ENCODE data around the gene FAM216A.

The FAM216A gene

DNA sequence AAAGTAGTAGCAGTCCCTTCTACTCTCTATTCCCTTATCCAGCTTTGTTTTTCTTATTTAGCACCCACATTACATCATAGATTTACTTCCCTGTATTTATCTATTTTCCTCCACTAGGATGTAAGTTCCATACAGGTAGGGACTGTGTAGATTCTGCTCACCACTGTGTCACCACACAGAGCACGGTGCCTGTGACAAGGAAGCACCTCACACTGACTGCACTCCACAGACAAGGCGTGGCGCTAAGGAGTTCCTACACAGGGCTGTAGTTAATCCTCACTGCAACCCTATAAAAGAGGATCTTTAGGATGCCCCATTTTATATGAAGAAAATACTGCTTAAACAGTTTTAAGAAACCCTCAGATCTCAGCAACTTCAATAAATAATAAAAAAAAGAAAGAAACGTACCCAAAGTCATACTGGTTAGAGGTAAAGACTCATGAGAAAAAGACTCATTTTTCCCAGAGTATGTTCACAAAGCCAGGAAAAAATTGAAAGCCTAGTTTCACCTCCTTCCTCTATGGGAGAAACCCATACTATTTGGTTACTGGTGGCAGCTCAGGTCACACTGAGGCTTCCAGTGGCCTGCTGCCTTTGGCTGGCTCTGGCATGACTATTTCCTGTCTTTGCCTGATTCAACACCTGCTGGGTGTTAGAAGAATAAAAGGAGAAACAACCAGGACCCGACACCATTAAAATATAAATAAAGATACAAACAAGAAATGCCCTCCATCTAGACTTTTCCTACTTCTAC lies 70.4 kb downstream of the FAM216A start:
- Histone ChIP-seq H3K4me1 (ENCODE audit: control insufficient read depth, insufficient read depth, low read length) (no peaks in the 10 kb centered on the region), H3K36me3 (ENCODE audit: control insufficient read depth, insufficient read depth, low read length) (peaks cover 2% of the 10 kb centered on the region; the same call in 1 of the 2 replicates), H3K27me3 (ENCODE audit: control insufficient read depth, insufficient read depth, low read length) (no peaks in the 10 kb centered on the region), H3K9me3 (ENCODE audit: control insufficient read depth, insufficient read depth, low read length) (no peaks in the 10 kb centered on the region), H3K27ac (ENCODE audit: low read length) (no peak overlapping the region), H3K4me3 (ENCODE audit: low read length) (no peak overlapping the region)
- no peak for DNase-seq (ENCODE audit: low read depth, low spot score)
- WGBS (ENCODE audit: insufficient coverage, insufficient read length) = no CpG with 5 or more reads among the region's 5 CpGs
